H9 (cell line): ENCODE measurements around the gene ADAM8. TPM values are rescaled to one million over a fixed set of nuclear protein-coding genes. Genes with fewer than 3 reads are reported as not detected.

Experiments used
- DNase-seq: peaks from one replicate; pipeline ENCODE4 v3.0.0-alpha.2; 2017
- H2AFZ ChIP-seq: one replicate; pipeline ENCODE4 v1.6.1; 2013; ENCODE audit warnings: mild to moderate bottlenecking, low read length, control low read depth, moderate library complexity
- H2AK5ac ChIP-seq: 2 replicates; pipeline ENCODE4 v1.6.1; 2013; ENCODE audit warnings: low read length, control low read depth, mixed read lengths; ENCODE audit not compliant: insufficient read length
- H2BK120ac ChIP-seq: one replicate; pipeline ENCODE4 v1.6.1; 2013; ENCODE audit warnings: low read depth, mild to moderate bottlenecking, low read length, control low read depth, inconsistent platforms; ENCODE audit not compliant: poor library complexity, severe bottlenecking
- H2BK12ac ChIP-seq: 2 replicates; pipeline ENCODE4 v1.6.1; 2013; ENCODE audit warnings: low read length, control low read depth, mixed read lengths, low read depth; ENCODE audit not compliant: insufficient read length
- H2BK15ac ChIP-seq: 2 replicates; pipeline ENCODE4 v1.6.1; 2013; ENCODE audit warnings: low read depth, low read length, control low read depth
- H2BK20ac ChIP-seq: one replicate; pipeline ENCODE4 v1.6.1; 2013; ENCODE audit warnings: low read depth, mild to moderate bottlenecking, low read length, control low read depth, inconsistent platforms; ENCODE audit not compliant: poor library complexity, severe bottlenecking
- H2BK5ac ChIP-seq: 2 replicates; pipeline ENCODE4 v1.6.1; 2013; ENCODE audit warnings: low read length, control low read depth, mixed read lengths; ENCODE audit not compliant: insufficient read length
- H3K14ac ChIP-seq: 2 replicates; pipeline ENCODE4 v1.6.1; 2013; ENCODE audit warnings: low read length, control low read depth; ENCODE audit not compliant: insufficient read depth
- H3K18ac ChIP-seq: 2 replicates; pipeline ENCODE4 v1.6.1; 2013; ENCODE audit warnings: low read depth, mild to moderate bottlenecking, mixed read lengths, low read length, control low read depth; ENCODE audit not compliant: insufficient read length
- H3K23ac ChIP-seq: 2 replicates; pipeline ENCODE4 v1.6.1; 2013; ENCODE audit warnings: low read length, control low read depth, mixed read lengths, low read depth; ENCODE audit not compliant: insufficient read length
- H3K23me2 ChIP-seq: 2 replicates; pipeline ENCODE4 v1.6.1; 2013; ENCODE audit warnings: low read depth, mild to moderate bottlenecking, mixed read lengths, low read length, control low read depth; ENCODE audit not compliant: insufficient read length, poor library complexity, severe bottlenecking
- H3K27ac ChIP-seq: 2 replicates; pipeline ENCODE4 v1.5.1; 2013; ENCODE audit warnings: low read length, control low read depth, mixed read lengths, low read depth; ENCODE audit not compliant: insufficient read length
- H3K27me3 ChIP-seq: 2 replicates; pipeline ENCODE4 v1.6.1; 2013; ENCODE audit warnings: low read length, control low read depth, inconsistent platforms; ENCODE audit not compliant: insufficient read depth
- H3K4ac ChIP-seq: 2 replicates; pipeline ENCODE4 v1.6.1; 2013; ENCODE audit warnings: low read depth, mild to moderate bottlenecking, control low read depth, inconsistent platforms, low read length, moderate library complexity
- H3K4me1 ChIP-seq: 2 replicates; pipeline ENCODE4 v1.6.1; 2013; ENCODE audit warnings: low read length, control low read depth, inconsistent platforms; ENCODE audit not compliant: insufficient read depth
- H3K4me2 ChIP-seq: 2 replicates; pipeline ENCODE4 v1.6.1; 2013; ENCODE audit warnings: low read length, control low read depth, mixed read lengths; ENCODE audit not compliant: insufficient read length, insufficient read depth
- H3K56ac ChIP-seq: 2 replicates; pipeline ENCODE4 v1.6.1; 2013; ENCODE audit warnings: low read depth, mild to moderate bottlenecking, mixed read lengths, low read length, control low read depth; ENCODE audit not compliant: insufficient read length
- H3K79me1 ChIP-seq: 2 replicates; pipeline ENCODE4 v1.6.1; 2013; ENCODE audit warnings: low read depth, mild to moderate bottlenecking, moderate library complexity, low read length, control low read depth, inconsistent platforms; ENCODE audit not compliant: insufficient read depth, poor library complexity, severe bottlenecking
- H3K79me2 ChIP-seq: 2 replicates; pipeline ENCODE4 v1.6.1; 2013; ENCODE audit warnings: low read length, control low read depth, inconsistent platforms; ENCODE audit not compliant: insufficient read depth
- H3K9ac ChIP-seq: 2 replicates; pipeline ENCODE4 v1.6.1; 2013; ENCODE audit warnings: low read length, control low read depth, mixed read lengths; ENCODE audit not compliant: insufficient read length; ENCODE audit errors: extremely low read depth
- H3K9me3 ChIP-seq: one replicate; pipeline ENCODE4 v1.6.1; 2013; ENCODE audit warnings: low read depth, low read length, inconsistent platforms; ENCODE audit not compliant: control insufficient read depth
- H3T11ph ChIP-seq: one replicate; pipeline ENCODE4 v1.6.1; 2013; ENCODE audit warnings: mild to moderate bottlenecking, low read length, control low read depth, inconsistent platforms
- H4K20me1 ChIP-seq: one replicate; pipeline ENCODE4 v1.6.1; 2013; ENCODE audit not compliant: control insufficient read depth, insufficient read length, insufficient read depth
- H4K5ac ChIP-seq: 2 replicates; pipeline ENCODE4 v1.6.1; 2013; ENCODE audit warnings: low read depth, mild to moderate bottlenecking, mixed read lengths, low read length, control low read depth; ENCODE audit not compliant: insufficient read length
- H4K8ac ChIP-seq: replicated peaks from 2 replicates; pipeline ENCODE4 v1.6.1; 2013; ENCODE audit warnings: low read length, control low read depth, mixed read lengths, low read depth; ENCODE audit not compliant: insufficient read length
- H4K91ac ChIP-seq: 2 replicates; pipeline ENCODE4 v1.6.1; 2013; ENCODE audit warnings: low read depth, mild to moderate bottlenecking, moderate library complexity, mixed read lengths, low read length, control low read depth; ENCODE audit not compliant: insufficient read length
- H3K27ac Mint-ChIP-seq, 3 experiments: 2 replicates in 2 of 3; 3 replicates in 1 of 3; pipeline ENCODE4 v1.8.0; 2020 to 2021; ENCODE audit warnings: mixed read lengths in 3 of 3, mild to moderate bottlenecking in 1 of 3, moderate library complexity in 1 of 3
- H3K27me3 Mint-ChIP-seq: 2 replicates; pipeline ENCODE4 v1.8.0; 2021; ENCODE audit warnings: low read depth, mild to moderate bottlenecking, moderate library complexity, mixed read lengths
- H3K36me3 Mint-ChIP-seq, 3 experiments: 2 replicates in 2 of 3; 3 replicates in 1 of 3; pipeline ENCODE4 v1.8.0; 2020 to 2021; ENCODE audit warnings: low read depth in 3 of 3, mixed read lengths in 3 of 3; ENCODE audit not compliant: insufficient read depth in 1 of 3
- H3K4me1 Mint-ChIP-seq, 2 experiments: 2 replicates each; pipeline ENCODE4 v1.8.0; 2020; ENCODE audit warnings: mixed read lengths in 2 of 2
- H3K4me3 Mint-ChIP-seq, 2 experiments: 2 replicates in 1 of 2; 3 replicates in 1 of 2; pipeline ENCODE4 v1.8.0; 2020 to 2021; ENCODE audit warnings: mild to moderate bottlenecking in 2 of 2, mixed read lengths in 2 of 2, moderate library complexity in 1 of 2
- H3K9me3 Mint-ChIP-seq, 2 experiments: 2 replicates in 1 of 2; 3 replicates in 1 of 2; pipeline ENCODE4 v1.8.0; 2020; ENCODE audit warnings: mild to moderate bottlenecking in 2 of 2, mixed read lengths in 2 of 2, moderate library complexity in 1 of 2
- CTCF ChIP-seq: fragments of 200-600 bp; sonication (generic); conservative IDR thresholded peaks from 3 replicates; pipeline ENCODE4 v1.8.0; 2021; ENCODE audit warnings: antibody characterized with exemption, mild to moderate bottlenecking
- WGBS: extraction: QIAGEN DNeasy Blood & Tissue Kit; methylation state at CpG from one replicate; pipeline ENCODE4 v1.1.7; 2013; ENCODE audit warnings: missing lambda C conversion rate, low lambda C conversion rate, mixed read lengths; ENCODE audit not compliant: insufficient read length; ENCODE audit errors: extremely low coverage; 5-methylcytosine and 5-hydroxymethylcytosine counted together
- total RNA-seq: library from RNA; stranded (reverse); gene quantifications from 2 replicates; pipeline ENCODE4 v1.2.1, GENCODE V29; 2021

Gene ADAM8
- total RNA-seq, 1 experiment from 2014 or later, result 5.4 TPM

- Mint-ChIP-seq H3K4me3 (no peak overlapping the region), H3K4me1 (peaks cover 0 to 9% of the 10 kb centered on the region in 2 experiments; a peak in 1 of 4 replicates)
- no peak overlapping the region for H3K56ac ChIP-seq
These were observed 39.2 kb upstream of the ADAM8 start for GRCh38 chr10:133315847-133316246.

More at GRCh38 chr10:133315847-133316246, 39.2 kb upstream of the ADAM8 start:
- H2AK5ac ChIP-seq, result no peak overlapping the region
- peaks cover 21% of the 10 kb centered on the region for H3K27me3 Mint-ChIP-seq
- no peaks in the 10 kb centered on the region for H3K79me2 ChIP-seq
- H3K27ac Mint-ChIP-seq, result no peak overlapping the region
- H3K79me1 ChIP-seq, result no peaks in the 10 kb centered on the region
- no peaks in the 10 kb centered on the region for H3K23me2 ChIP-seq
- no peak overlapping the region for H3T11ph ChIP-seq
- H3K14ac ChIP-seq, result no peak overlapping the region
- H4K20me1 ChIP-seq, result no peaks in the 10 kb centered on the region
- H3K27ac ChIP-seq, result no peak overlapping the region
- no peak overlapping the region for H2BK5ac ChIP-seq
- no peak overlapping the region for H3K23ac ChIP-seq
- no peak for TF ChIP-seq CTCF
- peaks cover 4 to 5% of the 10 kb centered on the region in 2 experiments; a peak in 4 of 5 replicates for H3K9me3 Mint-ChIP-seq
- H3K9ac ChIP-seq, result no peak overlapping the region
- H3K36me3 Mint-ChIP-seq, result peaks cover 2 to 22% (median 19%) of the 10 kb centered on the region in 3 experiments; a peak in 6 of 7 replicates
- no peak overlapping the region for H3K18ac ChIP-seq
- no peak for DNase-seq
- no peak overlapping the region for H3K4me2 ChIP-seq
- no peak overlapping the region for H2BK12ac ChIP-seq
- no peak overlapping the region for H2BK15ac ChIP-seq
- no CpG with 5 or more reads among the region's 5 CpGs for WGBS
- no peak overlapping the region for H2BK20ac ChIP-seq
- no peak overlapping the region for H4K8ac ChIP-seq
- no peak overlapping the region for H2AFZ ChIP-seq
- H4K91ac ChIP-seq, result no peak overlapping the region
- no peak overlapping the region for H3K4ac ChIP-seq
- H3K9me3 ChIP-seq, result no peaks in the 10 kb centered on the region
- H4K5ac ChIP-seq, result no peak overlapping the region
- no peaks in the 10 kb centered on the region for H3K4me1 ChIP-seq
- peaks cover 4% of the 10 kb centered on the region; the same call in 1 of the 2 replicates for H3K27me3 ChIP-seq
- H2BK120ac ChIP-seq, result no peak overlapping the region
